ENCODE measurements around the gene HSD17B2. TPM values are rescaled to one million over a fixed set of nuclear protein-coding genes. Genes with fewer than 3 reads are reported as not detected.
A peak's percentile ranks its signal among the peaks of the same experiment; 100 is the strongest.

Gene HSD17B2
- total and polyA plus RNA-seq, 4 donors: 47.7 to 126 (median 103) TPM

DNA sequence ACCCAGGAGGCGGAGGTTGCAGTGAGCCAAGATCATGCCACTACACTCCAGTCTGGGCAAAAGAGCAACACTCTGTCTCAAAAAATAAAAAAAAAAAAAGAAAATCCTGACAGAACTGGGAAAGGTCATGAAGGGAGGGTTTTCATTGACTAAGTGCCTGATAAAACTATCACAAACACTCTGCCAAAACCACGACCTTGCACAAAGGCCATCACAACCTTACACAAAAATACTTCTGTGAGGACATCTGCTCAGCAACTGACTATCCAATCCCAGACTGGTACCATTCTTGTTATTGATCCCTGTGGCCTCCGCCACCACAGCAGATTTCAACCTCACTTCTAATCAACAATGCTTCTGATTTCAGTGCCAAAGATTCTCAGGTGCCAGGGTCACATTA lies 94.8 kb downstream of the HSD17B2 start:
- Histone ChIP-seq H3K4me1 (ENCODE audit: control insufficient read depth in 4 of 4, insufficient read depth in 4 of 4, low read length in 3 of 4) (no peaks in the 10 kb centered on the region), H3K27ac (ENCODE audit: low read depth in 1 of 2, low read length in 2 of 2) (no peak overlapping the region), H3K4me3 (ENCODE audit: low read depth in 1 of 3, low read length in 3 of 3) (no peak overlapping the region), H3K36me3 (ENCODE audit: control insufficient read depth in 4 of 4, insufficient read depth in 3 of 4, low read depth in 1 of 4, low read length in 3 of 4) (no peaks in the 10 kb centered on the region), H3K27me3 (ENCODE audit: control insufficient read depth in 4 of 4, insufficient read depth in 4 of 4, low read length in 3 of 4) (no peaks in the 10 kb centered on the region), H3K9ac (ENCODE audit: low read depth in 1 of 2, low read length in 2 of 2) (no peak overlapping the region), H3K9me3 (ENCODE audit: control insufficient read depth in 4 of 4, low read length in 3 of 4) (no peaks in the 10 kb centered on the region)
- no peak for DNase-seq (ENCODE audit: low spot score)
- 65% methylated on average over 3 of the region's 3 CpGs for WGBS
- TF ChIP-seq, protein P1, sequence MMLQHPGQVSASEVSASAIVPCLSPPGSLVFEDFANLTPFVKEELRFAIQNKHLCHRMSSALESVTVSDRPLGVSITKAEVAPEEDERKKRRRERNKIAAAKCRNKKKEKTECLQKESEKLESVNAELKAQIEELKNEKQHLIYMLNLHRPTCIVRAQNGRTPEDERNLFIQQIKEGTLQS (IDR thresholded peaks at IDR 0.05): no peak
- TF ChIP-seq, protein P2, sequence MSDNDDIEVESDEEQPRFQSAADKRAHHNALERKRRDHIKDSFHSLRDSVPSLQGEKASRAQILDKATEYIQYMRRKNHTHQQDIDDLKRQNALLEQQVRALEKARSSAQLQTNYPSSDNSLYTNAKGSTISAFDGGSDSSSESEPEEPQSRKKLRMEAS (IDR thresholded peaks at IDR 0.05): no peak
- peak in 1 of 2 donors; percentile 4 for TF ChIP-seq RXRA (IDR thresholded peaks at IDR 0.05)

- TF ChIP-seq HNF4A (conservative IDR thresholded peaks at IDR 0.05) (no peak), GABPA (IDR thresholded peaks at IDR 0.05 in 1 of 2, conservative IDR thresholded peaks at IDR 0.05 in 1 of 2) (no peak), YY1 (IDR thresholded peaks at IDR 0.05) (no peak), SP1 (IDR thresholded peaks at IDR 0.05) (no peak), FOXA1 (IDR thresholded peaks at IDR 0.05) (no peak), FOXA2 (IDR thresholded peaks at IDR 0.05) (no peak), ZBTB33 (IDR thresholded peaks at IDR 0.05) (no peak), JUND (IDR thresholded peaks at IDR 0.05) (no peak), EGR1 (IDR thresholded peaks at IDR 0.05; ENCODE audit: low read depth in 2 of 2) (no peak), RAD21 (IDR thresholded peaks at IDR 0.05) (no peak), TAF1 (conservative IDR thresholded peaks at IDR 0.05) (no peak)
- TF ChIP-seq, protein P2 (IDR thresholded peaks at IDR 0.05): no peak
- TF ChIP-seq, protein P3, sequence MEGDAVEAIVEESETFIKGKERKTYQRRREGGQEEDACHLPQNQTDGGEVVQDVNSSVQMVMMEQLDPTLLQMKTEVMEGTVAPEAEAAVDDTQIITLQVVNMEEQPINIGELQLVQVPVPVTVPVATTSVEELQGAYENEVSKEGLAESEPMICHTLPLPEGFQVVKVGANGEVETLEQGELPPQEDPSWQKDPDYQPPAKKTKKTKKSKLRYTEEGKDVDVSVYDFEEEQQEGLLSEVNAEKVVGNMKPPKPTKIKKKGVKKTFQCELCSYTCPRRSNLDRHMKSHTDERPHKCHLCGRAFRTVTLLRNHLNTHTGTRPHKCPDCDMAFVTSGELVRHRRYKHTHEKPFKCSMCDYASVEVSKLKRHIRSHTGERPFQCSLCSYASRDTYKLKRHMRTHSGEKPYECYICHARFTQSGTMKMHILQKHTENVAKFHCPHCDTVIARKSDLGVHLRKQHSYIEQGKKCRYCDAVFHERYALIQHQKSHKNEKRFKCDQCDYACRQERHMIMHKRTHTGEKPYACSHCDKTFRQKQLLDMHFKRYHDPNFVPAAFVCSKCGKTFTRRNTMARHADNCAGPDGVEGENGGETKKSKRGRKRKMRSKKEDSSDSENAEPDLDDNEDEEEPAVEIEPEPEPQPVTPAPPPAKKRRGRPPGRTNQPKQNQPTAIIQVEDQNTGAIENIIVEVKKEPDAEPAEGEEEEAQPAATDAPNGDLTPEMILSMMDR (IDR thresholded peaks at IDR 0.05; ENCODE audit: low read depth, low read length, missing input control): no peak
- TF ChIP-seq, protein P1 (IDR thresholded peaks at IDR 0.05): no peak
- Histone ChIP-seq H3K27ac (ENCODE audit: low read depth in 1 of 2, low read length in 2 of 2) (no peak overlapping the region), H3K9ac (ENCODE audit: low read depth in 1 of 2, low read length in 2 of 2) (no peak overlapping the region), H3K36me3 (ENCODE audit: control insufficient read depth in 4 of 4, insufficient read depth in 3 of 4, low read depth in 1 of 4, low read length in 3 of 4) (no peaks in the 10 kb centered on the region), H3K27me3 (ENCODE audit: control insufficient read depth in 4 of 4, insufficient read depth in 4 of 4, low read length in 3 of 4) (no peaks in the 10 kb centered on the region), H3K4me1 (ENCODE audit: control insufficient read depth in 4 of 4, insufficient read depth in 4 of 4, low read length in 3 of 4) (peaks cover 0 to 1% (median 0%) of the 10 kb centered on the region in 4 donors), H3K4me3 (ENCODE audit: low read depth in 1 of 3, low read length in 3 of 3) (no peak overlapping the region), H3K9me3 (ENCODE audit: control insufficient read depth in 4 of 4, low read length in 3 of 4) (no peaks in the 10 kb centered on the region)
- 88% methylated on average over 6 of the region's 6 CpGs for WGBS
- no peak for DNase-seq (ENCODE audit: low spot score)
Observed at GRCh38 chr16:82133798-82134197, 98.7 kb downstream of the HSD17B2 start.
